HUES6 (cell line): Measurements from ENCODE around the gene PACS2.
"Not testable (repeated sequence)": the region's sequence is repeated elsewhere in the genome, so short reads cannot be mapped to it uniquely, and the experiment has no call there.

Experiments
- H3K27ac ChIP-seq: 2 replicates; pipeline ENCODE4 v1.7.0; 2013; ENCODE audit warnings: low read depth, mild to moderate bottlenecking, low read length, inconsistent platforms
- H3K27me3 ChIP-seq: 2 replicates; pipeline ENCODE4 v1.6.1; 2013; ENCODE audit warnings: low read length; ENCODE audit not compliant: control insufficient read depth, insufficient read depth
- H3K36me3 ChIP-seq: 2 replicates; pipeline ENCODE4 v1.6.1; 2013; ENCODE audit warnings: low read length; ENCODE audit not compliant: control insufficient read depth, insufficient read depth
- H3K4me1 ChIP-seq: 2 replicates; pipeline ENCODE4 v1.6.1; 2013; ENCODE audit warnings: low read length; ENCODE audit not compliant: control insufficient read depth, insufficient read depth
- H3K4me3 ChIP-seq: 2 replicates; pipeline ENCODE4 v1.5.1; 2013; ENCODE audit warnings: low read depth, low read length
- H3K9ac ChIP-seq: one replicate; pipeline ENCODE4 v1.6.1; 2013; ENCODE audit warnings: mild to moderate bottlenecking, low read length
- H3K9me3 ChIP-seq: 2 replicates; pipeline ENCODE4 v1.6.1; 2013; ENCODE audit warnings: low read depth, low read length; ENCODE audit not compliant: control insufficient read depth, insufficient read depth

PACS2 gene

DNA sequence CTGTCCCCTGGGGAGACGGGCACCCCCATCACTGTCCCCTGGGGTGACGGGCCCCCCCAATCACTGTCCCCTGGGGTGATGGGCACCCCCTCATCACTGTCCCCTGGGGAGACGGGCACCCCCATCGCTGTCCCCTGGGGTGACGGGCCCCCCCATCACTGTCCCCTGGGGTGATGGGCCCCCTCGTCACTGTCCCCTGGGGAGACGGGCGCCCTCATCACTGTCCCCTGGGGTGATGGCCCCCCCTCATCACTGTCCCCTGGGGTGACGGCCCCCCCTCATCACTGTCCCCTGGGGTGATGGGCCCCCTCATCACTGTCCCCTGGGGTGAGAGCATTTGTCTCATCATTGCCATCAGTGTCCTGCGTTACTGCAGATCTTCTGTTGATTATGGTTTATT, 38.6 kb downstream of the PACS2 start:
- peaks cover 7% of the 10 kb centered on the region; the same call in 1 of the 2 replicates for H3K36me3 ChIP-seq

DNA sequence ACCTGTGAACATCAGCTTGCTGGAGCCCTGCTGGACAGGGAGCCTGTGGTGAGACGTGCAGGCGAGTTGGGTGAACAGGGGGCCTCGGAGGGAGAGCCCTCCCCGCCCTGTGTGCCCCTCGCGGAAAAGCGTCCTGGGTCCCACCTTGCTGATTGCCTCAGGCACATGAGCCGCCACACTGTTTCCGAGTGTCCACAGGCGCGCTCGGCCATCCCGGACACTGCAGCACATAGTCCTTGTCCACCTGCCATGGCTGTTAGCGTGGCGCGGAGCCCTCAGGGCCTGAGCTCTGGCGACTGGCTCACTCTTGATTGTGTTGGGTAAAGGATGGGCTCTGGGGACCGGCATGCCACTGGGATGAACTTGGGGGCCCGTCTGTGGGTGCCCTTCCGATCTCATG, 40.0 kb downstream of the PACS2 start:
- Histone ChIP-seq H3K4me3 (no peak overlapping the region), H3K36me3 (peaks cover 11% of the 10 kb centered on the region), H3K27me3 (no peaks in the 10 kb centered on the region), H3K27ac (no peak overlapping the region), H3K9ac (no peak overlapping the region), H3K9me3 (no peaks in the 10 kb centered on the region), H3K4me1 (peaks cover 10% of the 10 kb centered on the region; the same call in 1 of the 2 replicates)

More for the DNA sequence above, 38.6 kb downstream of the PACS2 start:
- no peak overlapping the region for H3K27ac ChIP-seq
- peaks cover 10% of the 10 kb centered on the region; the same call in 1 of the 2 replicates for H3K4me1 ChIP-seq
- H3K27me3 ChIP-seq, result no peaks in the 10 kb centered on the region
- H3K9me3 ChIP-seq, result no peaks in the 10 kb centered on the region
- H3K4me3 ChIP-seq, result no peak overlapping the region
- no peak overlapping the region for H3K9ac ChIP-seq

- Histone ChIP-seq H3K27me3 (no peaks in the 10 kb centered on the region), H3K4me1 (peaks cover 10% of the 10 kb centered on the region; the same call in 1 of the 2 replicates), H3K9ac (no peak overlapping the region), H3K27ac (no peak overlapping the region), H3K9me3 (no peaks in the 10 kb centered on the region), H3K36me3 (peaks cover 11% of the 10 kb centered on the region), H3K4me3 (no peak overlapping the region)
Observed at GRCh38 chr14:105355049-105355575, 40.6 kb downstream of the PACS2 start.

DNA sequence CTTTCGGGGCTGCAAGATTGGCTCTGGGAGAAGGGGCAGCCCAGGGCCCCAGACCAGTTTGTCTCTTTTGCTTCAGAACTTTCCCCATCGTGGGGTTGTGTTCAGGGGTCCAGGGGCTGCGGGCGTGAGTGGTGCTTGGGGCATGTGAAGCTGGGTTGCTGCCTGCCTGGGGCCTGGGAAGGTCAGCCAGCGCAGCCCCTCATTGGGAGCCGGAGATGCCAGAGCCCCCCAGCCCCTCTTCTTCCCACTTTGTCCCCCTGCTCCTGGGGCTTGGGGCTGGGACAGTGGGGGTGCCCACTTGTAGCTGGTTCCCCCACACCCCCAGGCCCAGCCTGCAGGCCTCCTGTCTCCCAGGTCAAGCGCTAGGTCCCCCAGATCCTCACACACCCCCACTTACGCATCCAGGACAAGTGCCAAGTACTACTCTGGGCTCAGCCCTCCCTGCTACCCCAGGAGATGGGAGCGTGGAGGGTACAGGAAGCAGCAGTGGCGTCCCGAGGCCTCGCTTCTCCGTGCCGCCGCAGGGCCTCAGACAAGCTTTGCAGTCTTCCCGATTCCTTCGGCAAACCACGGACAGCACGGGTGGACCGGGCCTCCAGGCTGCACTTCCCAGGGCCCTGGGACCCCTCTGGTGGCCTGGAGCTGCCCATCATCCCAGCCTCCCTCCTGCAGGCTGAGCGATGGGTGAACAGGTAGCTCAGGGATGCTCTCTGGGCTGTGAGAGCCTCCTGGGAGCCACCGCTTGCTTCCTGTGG, 41.5 kb downstream of the PACS2 start:
- H3K36me3 ChIP-seq, result peaks cover 17% of the 10 kb centered on the region
- no peaks in the 10 kb centered on the region for H3K9me3 ChIP-seq
- no peak overlapping the region for H3K27ac ChIP-seq
- H3K27me3 ChIP-seq, result no peaks in the 10 kb centered on the region
- no peak overlapping the region for H3K4me3 ChIP-seq
- peaks cover 10% of the 10 kb centered on the region; the same call in 1 of the 2 replicates for H3K4me1 ChIP-seq
- H3K9ac ChIP-seq, result no peak overlapping the region

DNA sequence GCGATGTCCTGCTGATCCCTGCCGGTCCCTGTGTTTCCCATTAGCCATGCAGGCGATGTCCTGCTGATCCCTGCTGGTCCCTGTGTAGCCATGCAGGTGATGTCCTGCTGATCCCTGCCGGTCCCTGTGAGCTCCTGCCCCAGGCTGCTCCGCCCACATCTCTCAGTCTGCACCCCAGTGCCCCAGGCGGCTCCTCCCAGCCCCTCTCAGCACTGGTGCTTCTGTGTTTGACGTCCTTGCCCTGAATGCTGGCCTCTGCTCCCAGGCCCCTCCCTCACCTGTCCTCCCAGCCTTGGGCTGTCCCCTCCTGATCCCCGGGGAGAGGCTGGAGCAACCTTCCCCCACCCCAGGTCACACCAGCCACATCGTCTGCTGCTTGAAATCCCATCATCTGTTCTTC, 42.4 kb downstream of the PACS2 start:
- peaks cover 7% of the 10 kb centered on the region; the same call in 1 of the 2 replicates for H3K4me1 ChIP-seq
- H3K9ac ChIP-seq, result no peak overlapping the region
- H3K36me3 ChIP-seq, result peaks cover 18% of the 10 kb centered on the region
- no peak overlapping the region for H3K27ac ChIP-seq
- no peaks in the 10 kb centered on the region for H3K27me3 ChIP-seq
- no peaks in the 10 kb centered on the region for H3K9me3 ChIP-seq
- H3K4me3 ChIP-seq, result no peak overlapping the region

DNA sequence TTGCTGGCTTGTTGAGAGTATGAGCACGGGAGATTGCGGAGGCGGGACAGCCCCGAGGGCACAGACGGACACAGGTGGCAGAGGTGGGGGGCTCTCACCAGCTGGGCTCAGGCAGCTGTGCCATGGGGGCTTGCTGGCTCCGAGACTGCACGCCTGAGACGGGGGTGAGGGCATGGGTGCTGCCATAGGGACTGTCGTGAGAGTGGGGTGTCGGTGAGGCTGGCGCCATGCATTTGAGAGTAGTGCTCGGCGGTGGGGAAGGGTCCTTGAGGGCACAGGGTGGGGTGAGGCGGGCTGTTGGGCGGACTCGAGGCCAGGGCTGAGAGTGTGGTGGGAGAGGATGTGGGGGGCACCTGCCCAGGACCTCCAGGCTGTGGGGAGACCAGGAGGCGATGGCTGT, 43.1 kb downstream of the PACS2 start:
- no peak overlapping the region for H3K4me3 ChIP-seq
- H3K27me3 ChIP-seq, result no peaks in the 10 kb centered on the region
- peaks cover 18% of the 10 kb centered on the region for H3K36me3 ChIP-seq
- no peaks in the 10 kb centered on the region for H3K9me3 ChIP-seq
- peaks cover 5% of the 10 kb centered on the region; the same call in 1 of the 2 replicates for H3K4me1 ChIP-seq
- H3K27ac ChIP-seq, result no peak overlapping the region
- no peak overlapping the region for H3K9ac ChIP-seq

DNA sequence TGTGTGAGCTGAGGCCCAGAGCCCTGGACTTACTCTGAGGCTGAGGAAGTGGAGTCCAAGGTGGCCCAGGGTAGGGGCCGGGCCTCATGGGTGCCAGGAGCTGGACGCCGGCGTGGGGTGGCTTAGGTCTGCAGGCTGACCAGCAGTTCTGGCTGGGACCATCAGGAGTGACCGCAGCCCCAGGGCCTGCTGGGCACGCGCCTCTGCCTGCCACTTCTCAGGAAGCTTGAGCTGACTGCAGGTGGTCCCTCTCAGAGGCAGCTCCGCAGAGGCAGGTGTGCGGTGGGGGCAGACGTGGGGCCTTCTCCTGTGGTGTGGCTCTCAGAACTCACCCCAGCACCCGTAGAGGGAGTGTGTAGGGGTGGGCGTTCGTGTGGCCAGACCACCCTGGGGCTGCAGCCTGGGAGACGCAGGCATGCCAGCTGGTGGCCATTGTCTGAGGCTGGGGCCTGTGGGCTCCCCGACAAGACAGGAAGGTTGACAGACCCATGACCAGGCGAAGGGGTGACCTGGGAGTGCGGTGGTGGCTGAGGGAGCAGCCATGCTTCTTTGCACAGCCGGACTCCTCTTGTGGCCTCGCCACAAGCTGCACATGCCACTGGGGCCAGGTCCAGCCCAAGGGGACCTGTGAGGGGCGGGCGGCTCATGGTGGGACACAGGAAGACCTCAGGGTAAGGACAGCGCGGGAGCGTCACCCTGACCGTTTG, 43.7 kb downstream of the PACS2 start:
- Histone ChIP-seq H3K27ac (no peak overlapping the region), H3K4me1 (peaks cover 5% of the 10 kb centered on the region; the same call in 1 of the 2 replicates), H3K4me3 (no peak overlapping the region), H3K9ac (no peak overlapping the region), H3K27me3 (no peaks in the 10 kb centered on the region), H3K36me3 (peaks cover 18% of the 10 kb centered on the region), H3K9me3 (no peaks in the 10 kb centered on the region)

DNA sequence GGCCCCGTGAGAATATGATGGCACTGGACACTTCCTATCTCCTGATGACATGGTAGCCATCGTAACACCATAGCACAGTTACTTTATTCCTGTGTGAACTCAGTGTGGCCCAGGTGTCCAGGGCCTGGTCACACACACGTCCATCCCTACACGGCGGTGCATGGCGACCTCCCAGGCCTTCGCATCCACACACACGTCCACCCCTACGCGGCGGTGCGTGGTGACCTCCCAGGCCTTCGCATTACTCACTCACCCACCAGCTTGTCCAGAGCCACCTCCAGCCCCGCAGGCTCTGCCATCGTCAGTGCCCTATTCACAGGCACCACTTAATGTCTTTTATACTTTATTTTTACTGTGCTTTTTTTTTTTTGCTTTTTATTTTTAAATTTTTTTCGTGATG, 44.4 kb downstream of the PACS2 start:
- peaks cover 5% of the 10 kb centered on the region; the same call in 1 of the 2 replicates for H3K4me1 ChIP-seq
- no peaks in the 10 kb centered on the region for H3K9me3 ChIP-seq
- H3K36me3 ChIP-seq, result peaks cover 18% of the 10 kb centered on the region
- no peak overlapping the region for H3K4me3 ChIP-seq
- no peak overlapping the region for H3K27ac ChIP-seq
- no peaks in the 10 kb centered on the region for H3K27me3 ChIP-seq
- H3K9ac ChIP-seq, result no peak overlapping the region

DNA sequence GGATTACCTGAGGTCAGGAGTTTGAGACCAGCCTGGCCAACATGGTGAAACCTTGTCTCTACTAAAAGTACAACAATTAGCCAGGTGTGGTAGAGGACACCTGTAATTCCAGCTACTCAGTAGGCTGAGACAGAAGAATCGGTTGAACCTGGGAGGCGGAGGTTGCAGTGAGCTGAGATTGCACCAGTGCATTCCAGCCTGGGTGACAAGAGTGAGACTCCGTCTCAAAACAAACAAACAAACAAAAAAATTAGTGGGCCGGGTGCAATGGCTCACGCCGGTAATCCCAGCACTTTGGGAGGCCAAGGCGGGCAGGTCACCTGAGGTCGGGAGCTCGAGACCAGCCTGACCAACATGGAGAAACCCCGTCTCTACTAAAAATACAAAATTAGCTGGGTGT, 46.9 kb downstream of the PACS2 start:
- H3K27me3 ChIP-seq, H3K4me3 ChIP-seq, H3K4me1 ChIP-seq, H3K27ac ChIP-seq, H3K9me3 ChIP-seq, H3K9ac ChIP-seq: not testable (repeated sequence)
- H3K36me3 ChIP-seq, result peaks cover 10% of the 10 kb centered on the region

DNA sequence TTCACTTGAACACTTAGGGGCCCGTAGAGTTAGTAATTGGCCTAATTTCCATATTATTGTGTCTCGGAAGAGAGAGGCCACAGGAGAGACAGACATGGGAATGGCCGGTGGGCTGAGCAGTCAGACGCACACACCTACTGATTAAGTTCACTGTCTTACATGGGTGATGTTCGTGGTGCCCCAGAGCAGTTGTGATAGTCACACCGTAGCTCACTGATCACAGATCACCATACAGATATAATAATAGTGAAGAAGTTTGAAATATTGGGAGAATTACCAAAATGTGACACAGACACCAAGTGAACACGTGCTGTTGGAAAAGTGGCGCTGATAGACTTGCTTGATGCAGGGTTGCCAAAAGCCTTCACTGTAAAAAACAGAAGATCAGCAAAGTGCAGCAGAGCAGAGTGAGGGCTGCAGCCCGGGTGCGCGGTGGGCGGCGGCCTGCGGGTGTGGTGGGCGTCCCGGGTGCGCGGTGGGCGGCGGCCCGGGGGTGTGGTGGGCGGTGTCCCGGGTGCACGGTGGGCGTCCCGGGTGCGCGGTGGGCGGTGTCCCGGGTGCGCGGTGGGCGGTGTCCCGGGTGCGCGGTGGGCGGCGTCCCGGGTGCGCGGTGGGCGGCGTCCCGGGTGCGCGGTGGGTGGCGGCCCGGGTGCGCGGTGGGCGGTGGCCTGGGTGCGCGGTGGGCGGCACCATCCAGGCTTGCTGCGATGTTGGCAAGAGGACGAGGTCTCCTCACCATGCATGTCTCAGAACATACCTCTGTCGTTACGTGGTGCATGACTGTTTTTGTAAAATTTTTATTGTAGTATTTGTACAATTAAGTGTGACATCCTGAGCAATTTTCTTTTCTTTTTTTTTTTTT, 49.5 kb downstream of the PACS2 start:
- Histone ChIP-seq H3K4me3 (peak overlapping the region; percentile 40), H3K9me3 (no peaks in the 10 kb centered on the region), H3K4me1 (no peaks in the 10 kb centered on the region), H3K9ac (no peak overlapping the region), H3K27ac (no peak overlapping the region), H3K27me3 (no peaks in the 10 kb centered on the region; the same call in 1 of the 2 replicates), H3K36me3 (peaks cover 18% of the 10 kb centered on the region; the same call in 1 of the 2 replicates)
